ENCODE data around the gene NDRG3. TPM values are rescaled to one million over a fixed set of nuclear protein-coding genes. Genes with fewer than 3 reads are reported as not detected.

The NDRG3 gene
- total and polyA plus RNA-seq, 4 experiments from 2014 or later: 36.1 to 73.4 (median 44.7) TPM

- peak overlapping the region; percentile 57 to 98 (median 96) for H3K27ac Mint-ChIP-seq
- Histone ChIP-seq H3K9me3 (ENCODE audit: control insufficient read depth in 1 of 2, low read length in 2 of 2) (no peaks in the 10 kb centered on the region), H3K36me3 (ENCODE audit: insufficient read depth, low read length) (no peaks in the 10 kb centered on the region), H3K27me3 (ENCODE audit: insufficient read depth, low read length) (no peaks in the 10 kb centered on the region), H3K4me3 (ENCODE audit: low read length in 2 of 2) (no peak overlapping the region), H3K27ac (ENCODE audit: low read depth, low read length) (no peak overlapping the region), H3K4me1 (ENCODE audit: insufficient read depth, low read length) (peaks cover 33% of the 10 kb centered on the region)
- H3K36me3 Mint-ChIP-seq: peaks cover 9 to 32% of the 10 kb centered on the region in 2 donors
- DNase-seq: no peak
- H3K27me3 Mint-ChIP-seq: no peaks in the 10 kb centered on the region
- intact Hi-C loops (cut with micrococcal nuclease): loop anchor here (5.0 kb wide), 1 partner anchor 100 kb away; the partner anchor contains the start of gene NDRG3
- POLR2A ChIA-PET (ENCODE audit: partially characterized antibody): interaction anchor here (1.6 to 7.1 kb wide), 4 partner anchors 11 to 39 kb away, joined by 3 to 131 read pairs (median 48); partner anchors contain the start of gene RAB5IF
- CTCF ChIA-PET (ENCODE audit: partially characterized antibody): interaction anchor here (0.7 to 6.8 kb wide), 6 partner anchors 17 to 107 kb away, joined by 3 to 83 read pairs (median 15); partner anchors contain the start of gene RAB5IF
- H3K9me3 Mint-ChIP-seq: no peaks in the 10 kb centered on the region
- peak overlapping the region in 7 of 8 donors; percentile 40 to 98 (median 57) for H3K4me3 Mint-ChIP-seq
- peaks cover 21 to 54% (median 38%) of the 10 kb centered on the region in 4 donors for H3K4me1 Mint-ChIP-seq
Observed at GRCh38 chr20:36647196-36648121, 98.4 kb downstream of the NDRG3 start.

GRCh38 chr20:36646678-36647077, 99.2 kb downstream of the NDRG3 start:
- no peak for DNase-seq
- H3K36me3 ChIP-seq (ENCODE audit: insufficient read depth, low read length): peaks cover under 1% of the 10 kb centered on the region
- peak overlapping the region; percentile 97 to 99 (median 98) for H3K27ac Mint-ChIP-seq
- no peaks in the 10 kb centered on the region for H3K27me3 ChIP-seq (ENCODE audit: insufficient read depth, low read length)
- H3K4me3 Mint-ChIP-seq: peak overlapping the region in 7 of 8 donors; percentile 57 to 99 (median 98)
- H3K4me3 ChIP-seq (ENCODE audit: low read length in 2 of 2): peak overlapping the region in 1 of 2 donors; percentile 83
- H3K36me3 Mint-ChIP-seq: peaks cover 9 to 33% of the 10 kb centered on the region in 2 donors
- H3K9me3 Mint-ChIP-seq: no peaks in the 10 kb centered on the region
- H3K27me3 Mint-ChIP-seq: no peaks in the 10 kb centered on the region
- CTCF ChIA-PET (ENCODE audit: partially characterized antibody): interaction anchor here (0.6 to 6.8 kb wide), 11 partner anchors 10 to 770 kb away, joined by 3 to 83 read pairs (median 5); partner anchors contain the start of gene RAB5IF
- POLR2A ChIA-PET (ENCODE audit: partially characterized antibody): interaction anchor here (0.6 to 7.1 kb wide), 8 partner anchors 12 to 127 kb away, joined by 3 to 131 read pairs (median 10); partner anchors contain the start of genes DSN1, RAB5IF and TGIF2
- H3K9me3 ChIP-seq (ENCODE audit: control insufficient read depth in 1 of 2, low read length in 2 of 2): no peaks in the 10 kb centered on the region
- H3K4me1 ChIP-seq (ENCODE audit: insufficient read depth, low read length): peaks cover 40% of the 10 kb centered on the region
- H3K27ac ChIP-seq (ENCODE audit: low read depth, low read length): peak overlapping the region; percentile 77
- H3K4me1 Mint-ChIP-seq: peaks cover 25 to 62% (median 44%) of the 10 kb centered on the region in 4 donors
- intact Hi-C loops (cut with micrococcal nuclease): loop anchor here (1.0 to 5.0 kb wide), 2 partner anchors 34 to 101 kb away; partner anchors contain the start of gene NDRG3

GRCh38 chr20:36645998-36646397, 99.9 kb downstream of the NDRG3 start, which contains the start of gene SLA2:
SLA2 (minus strand) TSS chr20:36646196; CDS start chr20:36641335, 4,861 bp downstream.
- Histone ChIP-seq H3K4me1 (ENCODE audit: insufficient read depth, low read length) (peaks cover 47% of the 10 kb centered on the region), H3K4me3 (ENCODE audit: low read length in 2 of 2) (peak within 1 kb of the TSS; percentile 75 to 83), H3K27me3 (ENCODE audit: insufficient read depth, low read length) (no peaks in the 10 kb centered on the region), H3K36me3 (ENCODE audit: insufficient read depth, low read length) (peaks cover 8% of the 10 kb centered on the region), H3K9me3 (ENCODE audit: control insufficient read depth in 1 of 2, low read length in 2 of 2) (no peaks in the 10 kb centered on the region), H3K27ac (ENCODE audit: low read depth, low read length) (peak within 1 kb of the TSS; percentile 77)
- peak within 1 kb of the TSS; percentile 92 to 99 (median 98) for H3K4me3 Mint-ChIP-seq
- DNase-seq: peak; percentile 65 to 85 (median 71)
- POLR2A ChIA-PET (ENCODE audit: partially characterized antibody): interaction anchor here (0.6 to 7.1 kb wide), 16 partner anchors 8 to 190 kb away, joined by 3 to 131 read pairs (median 4); partner anchors contain the start of genes DSN1, NDRG3, RAB5IF and TGIF2
- peaks cover 28 to 67% (median 49%) of the 10 kb centered on the region in 4 donors for H3K4me1 Mint-ChIP-seq
- H3K9me3 Mint-ChIP-seq: no peaks in the 10 kb centered on the region
- H3K27me3 Mint-ChIP-seq: no peaks in the 10 kb centered on the region
- H3K27ac Mint-ChIP-seq: peak within 1 kb of the TSS; percentile 97 to 99 (median 98)
- intact Hi-C loops (cut with micrococcal nuclease): loop anchor here (1.0 to 5.0 kb wide), 4 partner anchors 16 to 101 kb away; partner anchors contain the start of genes NDRG3 and RAB5IF
- CTCF ChIA-PET (ENCODE audit: partially characterized antibody): interaction anchor here (0.6 to 6.8 kb wide), 19 partner anchors 9 to 769 kb away, joined by 3 to 83 read pairs (median 4); partner anchors contain the start of gene RAB5IF
- H3K36me3 Mint-ChIP-seq: peaks cover 12 to 33% of the 10 kb centered on the region in 2 donors

- Histone ChIP-seq H3K27me3 (ENCODE audit: insufficient read depth, low read length) (no peaks in the 10 kb centered on the region), H3K27ac (ENCODE audit: low read depth, low read length) (peak overlapping the region; percentile 77), H3K4me1 (ENCODE audit: insufficient read depth, low read length) (peaks cover 48% of the 10 kb centered on the region), H3K4me3 (ENCODE audit: low read length in 2 of 2) (peak overlapping the region; percentile 75 to 83), H3K9me3 (ENCODE audit: control insufficient read depth in 1 of 2, low read length in 2 of 2) (no peaks in the 10 kb centered on the region), H3K36me3 (ENCODE audit: insufficient read depth, low read length) (peaks cover 13% of the 10 kb centered on the region)
- H3K36me3 Mint-ChIP-seq: peaks cover 15 to 37% of the 10 kb centered on the region in 2 donors
- CTCF ChIA-PET (ENCODE audit: partially characterized antibody): interaction anchor here (0.9 to 6.8 kb wide), 17 partner anchors 9 to 163 kb away, joined by 3 to 83 read pairs (median 5); partner anchors contain the start of gene RAB5IF
- DNase-seq: no peak
- H3K27me3 Mint-ChIP-seq: no peaks in the 10 kb centered on the region
- no peaks in the 10 kb centered on the region for H3K9me3 Mint-ChIP-seq
- POLR2A ChIA-PET (ENCODE audit: partially characterized antibody): interaction anchor here (0.7 to 7.1 kb wide), 15 partner anchors 9 to 190 kb away, joined by 3 to 131 read pairs (median 4); partner anchors contain the start of genes DSN1, NDRG3, RAB5IF and TGIF2
- H3K4me3 Mint-ChIP-seq: peak overlapping the region; percentile 92 to 99 (median 98)
- peaks cover 28 to 68% (median 49%) of the 10 kb centered on the region in 4 donors for H3K4me1 Mint-ChIP-seq
- H3K27ac Mint-ChIP-seq: peak overlapping the region; percentile 97 to 99 (median 98)
- intact Hi-C loops (cut with micrococcal nuclease): loop anchor here (1.0 to 5.0 kb wide), 3 partner anchors 15 to 102 kb away; partner anchors contain the start of genes NDRG3 and RAB5IF
Observed at GRCh38 chr20:36645353-36645752, 100.5 kb downstream of the NDRG3 start.

GRCh38 chr20:36644706-36645095, 101.2 kb downstream of the NDRG3 start:
- DNase-seq: peak in 1 of 5 donors; percentile 76
- intact Hi-C loops (cut with micrococcal nuclease): loop anchor here (1.0 to 5.0 kb wide), 3 partner anchors 14 to 103 kb away; partner anchors contain the start of genes NDRG3 and RAB5IF
- POLR2A ChIA-PET (ENCODE audit: partially characterized antibody): interaction anchor here (0.9 to 7.1 kb wide), 11 partner anchors 9 to 691 kb away, joined by 3 to 131 read pairs (median 4); partner anchors contain the start of genes RAB5IF, SCAND1 and TGIF2
- Histone ChIP-seq H3K36me3 (ENCODE audit: insufficient read depth, low read length) (peaks cover 18% of the 10 kb centered on the region), H3K27ac (ENCODE audit: low read depth, low read length) (peak overlapping the region; percentile 77), H3K27me3 (ENCODE audit: insufficient read depth, low read length) (no peaks in the 10 kb centered on the region), H3K9me3 (ENCODE audit: control insufficient read depth in 1 of 2, low read length in 2 of 2) (no peaks in the 10 kb centered on the region), H3K4me1 (ENCODE audit: insufficient read depth, low read length) (peaks cover 48% of the 10 kb centered on the region), H3K4me3 (ENCODE audit: low read length in 2 of 2) (peak overlapping the region; percentile 68 to 83)
- Mint-ChIP-seq H3K9me3 (no peaks in the 10 kb centered on the region), H3K27me3 (no peaks in the 10 kb centered on the region), H3K4me3 (peak overlapping the region; percentile 92 to 99 (median 98)), H3K27ac (peak overlapping the region; percentile 95 to 99 (median 97)), H3K36me3 (peaks cover 15 to 40% of the 10 kb centered on the region in 2 donors), H3K4me1 (peaks cover 28 to 68% (median 49%) of the 10 kb centered on the region in 4 donors)
- CTCF ChIA-PET (ENCODE audit: partially characterized antibody): interaction anchor here (0.6 to 6.8 kb wide), 10 partner anchors 10 to 1166 kb away, joined by 3 to 83 read pairs (median 5); partner anchors contain the start of gene RAB5IF

DNA sequence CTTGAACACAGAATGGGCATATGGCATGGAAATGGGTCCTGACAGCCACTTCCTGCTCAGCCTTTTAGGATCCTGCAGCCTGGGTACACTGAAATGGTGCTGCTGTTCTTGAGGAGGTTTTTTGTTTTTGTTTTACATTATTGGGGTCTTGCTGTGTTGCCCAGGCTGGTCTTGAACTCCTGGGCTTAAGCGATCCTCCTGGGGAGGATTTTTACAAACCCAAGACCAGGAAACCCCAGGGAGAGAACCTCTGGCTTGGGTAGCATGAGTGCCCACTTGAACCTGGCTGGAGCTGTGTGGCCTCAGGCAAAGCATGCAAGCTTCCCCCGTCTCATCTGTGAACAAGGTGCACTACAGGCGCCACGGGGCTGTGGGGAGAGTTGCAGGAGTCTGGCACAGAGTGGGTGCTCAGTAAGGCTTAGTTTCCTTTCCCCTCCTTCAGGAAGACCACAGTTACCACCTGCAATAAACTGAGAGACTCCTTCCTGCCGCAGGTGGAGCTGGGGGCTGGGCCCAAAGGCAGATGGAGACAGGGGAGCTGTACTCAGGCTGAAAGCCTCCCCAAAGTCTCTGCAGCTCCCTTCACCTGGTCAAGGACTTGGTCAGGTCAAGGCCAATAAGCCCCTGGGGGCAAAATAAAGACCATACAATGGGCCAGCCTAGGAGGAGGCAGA, 101.7 kb downstream of the NDRG3 start:
- H3K27ac ChIP-seq (ENCODE audit: low read depth, low read length): peak overlapping the region; percentile 77
- peak overlapping the region; percentile 92 to 99 (median 98) for H3K4me3 Mint-ChIP-seq
- peaks cover 21% of the 10 kb centered on the region for H3K36me3 ChIP-seq (ENCODE audit: insufficient read depth, low read length)
- intact Hi-C loops (cut with micrococcal nuclease): loop anchor here (2.0 kb wide), 1 partner anchor 39 kb away; the partner anchor contains the start of gene RAB5IF
- no peaks in the 10 kb centered on the region for H3K9me3 ChIP-seq (ENCODE audit: control insufficient read depth in 1 of 2, low read length in 2 of 2)
- H3K4me1 Mint-ChIP-seq: peaks cover 28 to 68% (median 49%) of the 10 kb centered on the region in 4 donors
- H3K9me3 Mint-ChIP-seq: no peaks in the 10 kb centered on the region
- no peaks in the 10 kb centered on the region for H3K27me3 Mint-ChIP-seq
- DNase-seq: peak; percentile 63 to 81 (median 72)
- no peaks in the 10 kb centered on the region for H3K27me3 ChIP-seq (ENCODE audit: insufficient read depth, low read length)
- H3K4me3 ChIP-seq (ENCODE audit: low read length in 2 of 2): peak overlapping the region; percentile 68 to 83
- CTCF ChIA-PET (ENCODE audit: partially characterized antibody): interaction anchor here (0.6 to 6.8 kb wide), 13 partner anchors 10 to 1165 kb away, joined by 3 to 83 read pairs (median 4); partner anchors contain the start of genes DSN1 and RAB5IF
- H3K27ac Mint-ChIP-seq: peak overlapping the region; percentile 95 to 99 (median 97)
- peaks cover 48% of the 10 kb centered on the region for H3K4me1 ChIP-seq (ENCODE audit: insufficient read depth, low read length)
- peaks cover 15 to 40% of the 10 kb centered on the region in 2 donors for H3K36me3 Mint-ChIP-seq
- POLR2A ChIA-PET (ENCODE audit: partially characterized antibody): interaction anchor here (0.9 to 7.1 kb wide), 10 partner anchors 9 to 690 kb away, joined by 3 to 131 read pairs (median 4); partner anchors contain the start of genes RAB5IF, SCAND1 and TGIF2
